H9 (cell line): ENCODE data around the gene SEMA3C. TPM values are rescaled to one million over a fixed set of nuclear protein-coding genes. Genes with fewer than 3 reads are reported as not detected.

Source experiments
- DNase-seq: peaks from one replicate; pipeline ENCODE4 v3.0.0-alpha.2; 2017
- H2AFZ ChIP-seq: one replicate; pipeline ENCODE4 v1.6.1; 2013; ENCODE audit warnings: mild to moderate bottlenecking, low read length, control low read depth, moderate library complexity
- H2AK5ac ChIP-seq: 2 replicates; pipeline ENCODE4 v1.6.1; 2013; ENCODE audit warnings: low read length, control low read depth, mixed read lengths; ENCODE audit not compliant: insufficient read length
- H2BK120ac ChIP-seq: one replicate; pipeline ENCODE4 v1.6.1; 2013; ENCODE audit warnings: low read depth, mild to moderate bottlenecking, low read length, control low read depth, inconsistent platforms; ENCODE audit not compliant: poor library complexity, severe bottlenecking
- H2BK12ac ChIP-seq: 2 replicates; pipeline ENCODE4 v1.6.1; 2013; ENCODE audit warnings: low read length, control low read depth, mixed read lengths, low read depth; ENCODE audit not compliant: insufficient read length
- H2BK15ac ChIP-seq: 2 replicates; pipeline ENCODE4 v1.6.1; 2013; ENCODE audit warnings: low read depth, low read length, control low read depth
- H2BK20ac ChIP-seq: one replicate; pipeline ENCODE4 v1.6.1; 2013; ENCODE audit warnings: low read depth, mild to moderate bottlenecking, low read length, control low read depth, inconsistent platforms; ENCODE audit not compliant: poor library complexity, severe bottlenecking
- H2BK5ac ChIP-seq: 2 replicates; pipeline ENCODE4 v1.6.1; 2013; ENCODE audit warnings: low read length, control low read depth, mixed read lengths; ENCODE audit not compliant: insufficient read length
- H3K14ac ChIP-seq: 2 replicates; pipeline ENCODE4 v1.6.1; 2013; ENCODE audit warnings: low read length, control low read depth; ENCODE audit not compliant: insufficient read depth
- H3K18ac ChIP-seq: 2 replicates; pipeline ENCODE4 v1.6.1; 2013; ENCODE audit warnings: low read depth, mild to moderate bottlenecking, mixed read lengths, low read length, control low read depth; ENCODE audit not compliant: insufficient read length
- H3K23ac ChIP-seq: 2 replicates; pipeline ENCODE4 v1.6.1; 2013; ENCODE audit warnings: low read length, control low read depth, mixed read lengths, low read depth; ENCODE audit not compliant: insufficient read length
- H3K23me2 ChIP-seq: 2 replicates; pipeline ENCODE4 v1.6.1; 2013; ENCODE audit warnings: low read depth, mild to moderate bottlenecking, mixed read lengths, low read length, control low read depth; ENCODE audit not compliant: insufficient read length, poor library complexity, severe bottlenecking
- H3K27ac ChIP-seq: 2 replicates; pipeline ENCODE4 v1.5.1; 2013; ENCODE audit warnings: low read length, control low read depth, mixed read lengths, low read depth; ENCODE audit not compliant: insufficient read length
- H3K27me3 ChIP-seq: 2 replicates; pipeline ENCODE4 v1.6.1; 2013; ENCODE audit warnings: low read length, control low read depth, inconsistent platforms; ENCODE audit not compliant: insufficient read depth
- H3K4ac ChIP-seq: 2 replicates; pipeline ENCODE4 v1.6.1; 2013; ENCODE audit warnings: low read depth, mild to moderate bottlenecking, control low read depth, inconsistent platforms, low read length, moderate library complexity
- H3K4me1 ChIP-seq: 2 replicates; pipeline ENCODE4 v1.6.1; 2013; ENCODE audit warnings: low read length, control low read depth, inconsistent platforms; ENCODE audit not compliant: insufficient read depth
- H3K4me2 ChIP-seq: 2 replicates; pipeline ENCODE4 v1.6.1; 2013; ENCODE audit warnings: low read length, control low read depth, mixed read lengths; ENCODE audit not compliant: insufficient read length, insufficient read depth
- H3K56ac ChIP-seq: 2 replicates; pipeline ENCODE4 v1.6.1; 2013; ENCODE audit warnings: low read depth, mild to moderate bottlenecking, mixed read lengths, low read length, control low read depth; ENCODE audit not compliant: insufficient read length
- H3K79me1 ChIP-seq: 2 replicates; pipeline ENCODE4 v1.6.1; 2013; ENCODE audit warnings: low read depth, mild to moderate bottlenecking, moderate library complexity, low read length, control low read depth, inconsistent platforms; ENCODE audit not compliant: insufficient read depth, poor library complexity, severe bottlenecking
- H3K79me2 ChIP-seq: 2 replicates; pipeline ENCODE4 v1.6.1; 2013; ENCODE audit warnings: low read length, control low read depth, inconsistent platforms; ENCODE audit not compliant: insufficient read depth
- H3K9ac ChIP-seq: 2 replicates; pipeline ENCODE4 v1.6.1; 2013; ENCODE audit warnings: low read length, control low read depth, mixed read lengths; ENCODE audit not compliant: insufficient read length; ENCODE audit errors: extremely low read depth
- H3K9me3 ChIP-seq: one replicate; pipeline ENCODE4 v1.6.1; 2013; ENCODE audit warnings: low read depth, low read length, inconsistent platforms; ENCODE audit not compliant: control insufficient read depth
- H3T11ph ChIP-seq: one replicate; pipeline ENCODE4 v1.6.1; 2013; ENCODE audit warnings: mild to moderate bottlenecking, low read length, control low read depth, inconsistent platforms
- H4K20me1 ChIP-seq: one replicate; pipeline ENCODE4 v1.6.1; 2013; ENCODE audit not compliant: control insufficient read depth, insufficient read length, insufficient read depth
- H4K5ac ChIP-seq: 2 replicates; pipeline ENCODE4 v1.6.1; 2013; ENCODE audit warnings: low read depth, mild to moderate bottlenecking, mixed read lengths, low read length, control low read depth; ENCODE audit not compliant: insufficient read length
- H4K8ac ChIP-seq: replicated peaks from 2 replicates; pipeline ENCODE4 v1.6.1; 2013; ENCODE audit warnings: low read length, control low read depth, mixed read lengths, low read depth; ENCODE audit not compliant: insufficient read length
- H4K91ac ChIP-seq: 2 replicates; pipeline ENCODE4 v1.6.1; 2013; ENCODE audit warnings: low read depth, mild to moderate bottlenecking, moderate library complexity, mixed read lengths, low read length, control low read depth; ENCODE audit not compliant: insufficient read length
- H3K27ac Mint-ChIP-seq, 3 experiments: 2 replicates in 2 of 3; 3 replicates in 1 of 3; pipeline ENCODE4 v1.8.0; 2020 to 2021; ENCODE audit warnings: mixed read lengths in 3 of 3, mild to moderate bottlenecking in 1 of 3, moderate library complexity in 1 of 3
- H3K27me3 Mint-ChIP-seq: 2 replicates; pipeline ENCODE4 v1.8.0; 2021; ENCODE audit warnings: low read depth, mild to moderate bottlenecking, moderate library complexity, mixed read lengths
- H3K36me3 Mint-ChIP-seq, 3 experiments: 2 replicates in 2 of 3; 3 replicates in 1 of 3; pipeline ENCODE4 v1.8.0; 2020 to 2021; ENCODE audit warnings: low read depth in 3 of 3, mixed read lengths in 3 of 3; ENCODE audit not compliant: insufficient read depth in 1 of 3
- H3K4me1 Mint-ChIP-seq, 2 experiments: 2 replicates each; pipeline ENCODE4 v1.8.0; 2020; ENCODE audit warnings: mixed read lengths in 2 of 2
- H3K4me3 Mint-ChIP-seq, 2 experiments: 2 replicates in 1 of 2; 3 replicates in 1 of 2; pipeline ENCODE4 v1.8.0; 2020 to 2021; ENCODE audit warnings: mild to moderate bottlenecking in 2 of 2, mixed read lengths in 2 of 2, moderate library complexity in 1 of 2
- H3K9me3 Mint-ChIP-seq, 2 experiments: 2 replicates in 1 of 2; 3 replicates in 1 of 2; pipeline ENCODE4 v1.8.0; 2020; ENCODE audit warnings: mild to moderate bottlenecking in 2 of 2, mixed read lengths in 2 of 2, moderate library complexity in 1 of 2
- WGBS: extraction: QIAGEN DNeasy Blood & Tissue Kit; methylation state at CpG from one replicate; pipeline ENCODE4 v1.1.7; 2013; ENCODE audit warnings: missing lambda C conversion rate, low lambda C conversion rate, mixed read lengths; ENCODE audit not compliant: insufficient read length; ENCODE audit errors: extremely low coverage; 5-methylcytosine and 5-hydroxymethylcytosine counted together
- total RNA-seq: library from RNA; stranded (reverse); gene quantifications from 2 replicates; pipeline ENCODE4 v1.2.1, GENCODE V29; 2021
- TF ChIP-seq, protein P1 (sequence below): fragments of 200-600 bp; sonication (generic); conservative IDR thresholded peaks from 3 replicates; pipeline ENCODE4 v1.8.0; 2021; ENCODE audit warnings: antibody characterized with exemption, mild to moderate bottlenecking

SEMA3C gene
- total RNA-seq, 1 experiment from 2014 or later, result 1.6 TPM

DNA sequence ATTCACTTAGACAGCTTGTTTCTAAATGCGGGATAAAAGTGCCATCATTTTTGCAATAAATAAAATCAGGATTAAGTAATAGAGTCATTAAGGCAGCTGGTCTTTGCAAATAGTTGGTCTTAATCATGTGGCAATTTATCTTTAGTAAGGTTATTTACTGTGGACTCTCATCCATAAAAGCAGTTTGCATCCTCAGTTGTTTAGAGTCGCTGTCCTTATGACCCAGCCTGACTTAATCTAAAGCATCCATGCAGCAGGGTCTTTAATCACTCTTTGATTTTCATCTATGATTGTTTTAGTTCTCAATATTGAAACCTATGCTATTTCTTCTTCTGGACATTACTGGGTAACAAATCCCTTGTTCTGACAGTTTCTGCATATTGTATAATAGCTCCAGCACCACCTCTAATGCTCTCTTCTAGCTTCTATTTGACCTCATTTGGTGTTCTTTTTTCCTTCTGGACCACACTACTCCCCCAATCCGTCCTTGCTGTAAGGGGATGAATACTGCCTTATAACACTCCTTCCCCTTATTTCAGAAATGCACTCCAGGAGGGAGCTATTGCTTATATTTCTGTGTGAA, 185.4 kb downstream of the SEMA3C start:
- no peaks in the 10 kb centered on the region for H3K27me3 Mint-ChIP-seq
- no peak overlapping the region for H3K4me3 Mint-ChIP-seq
- Histone ChIP-seq H2AFZ (no peak overlapping the region), H4K20me1 (no peaks in the 10 kb centered on the region), H3K9me3 (no peaks in the 10 kb centered on the region), H4K8ac (no peak overlapping the region), H3K14ac (no peak overlapping the region), H3K4me2 (no peak overlapping the region), H3K27ac (no peak overlapping the region), H3K4me1 (no peaks in the 10 kb centered on the region), H2BK15ac (no peak overlapping the region), H3K23me2 (no peaks in the 10 kb centered on the region), H2BK120ac (no peak overlapping the region), H4K5ac (no peak overlapping the region), H4K91ac (no peak overlapping the region), H3K79me2 (no peaks in the 10 kb centered on the region), H2BK20ac (no peak overlapping the region), H3K23ac (no peak overlapping the region), H2BK5ac (no peak overlapping the region), H3K18ac (no peak overlapping the region), H2AK5ac (no peak overlapping the region), H3K4ac (no peak overlapping the region), H3K79me1 (no peaks in the 10 kb centered on the region), H3K9ac (no peak overlapping the region), H2BK12ac (no peak overlapping the region), H3K56ac (no peak overlapping the region), H3T11ph (no peak overlapping the region), H3K27me3 (no peaks in the 10 kb centered on the region; the same call in 1 of the 2 replicates)
- no peaks in the 10 kb centered on the region; a peak in 1 of 5 replicates for H3K9me3 Mint-ChIP-seq
- no peak overlapping the region for H3K27ac Mint-ChIP-seq
- H3K36me3 Mint-ChIP-seq, result no peaks in the 10 kb centered on the region
- no CpG with 5 or more reads among the region's 3 CpGs for WGBS
- peaks cover 14 to 23% of the 10 kb centered on the region in 2 experiments for H3K4me1 Mint-ChIP-seq
- TF ChIP-seq, protein P1, sequence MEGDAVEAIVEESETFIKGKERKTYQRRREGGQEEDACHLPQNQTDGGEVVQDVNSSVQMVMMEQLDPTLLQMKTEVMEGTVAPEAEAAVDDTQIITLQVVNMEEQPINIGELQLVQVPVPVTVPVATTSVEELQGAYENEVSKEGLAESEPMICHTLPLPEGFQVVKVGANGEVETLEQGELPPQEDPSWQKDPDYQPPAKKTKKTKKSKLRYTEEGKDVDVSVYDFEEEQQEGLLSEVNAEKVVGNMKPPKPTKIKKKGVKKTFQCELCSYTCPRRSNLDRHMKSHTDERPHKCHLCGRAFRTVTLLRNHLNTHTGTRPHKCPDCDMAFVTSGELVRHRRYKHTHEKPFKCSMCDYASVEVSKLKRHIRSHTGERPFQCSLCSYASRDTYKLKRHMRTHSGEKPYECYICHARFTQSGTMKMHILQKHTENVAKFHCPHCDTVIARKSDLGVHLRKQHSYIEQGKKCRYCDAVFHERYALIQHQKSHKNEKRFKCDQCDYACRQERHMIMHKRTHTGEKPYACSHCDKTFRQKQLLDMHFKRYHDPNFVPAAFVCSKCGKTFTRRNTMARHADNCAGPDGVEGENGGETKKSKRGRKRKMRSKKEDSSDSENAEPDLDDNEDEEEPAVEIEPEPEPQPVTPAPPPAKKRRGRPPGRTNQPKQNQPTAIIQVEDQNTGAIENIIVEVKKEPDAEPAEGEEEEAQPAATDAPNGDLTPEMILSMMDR, result no peak
- no peak for DNase-seq
